MCF 10A (cell line): Measurements from ENCODE around the gene TMEM229A. TPM values are rescaled to one million over a fixed set of nuclear protein-coding genes. Genes with fewer than 3 reads are reported as not detected.

ENCODE experiments used
- BruUV-seq: library from RNA; stranded (reverse); fragments of 400-500 nt; replicated peaks from 2 replicates; lab custom pipeline; 2021; lab: Mats Ljungman, UMichigan
- CTCF ChIA-PET: fragments of 300-600 bp; sonication (Branson Sonifier 250); formaldehyde crosslinking; extraction: SDS; loops from one replicate; lab custom pipeline; 2021; ENCODE audit warnings: antibody characterized with exemption, inconsistent platforms; lab: Yijun Ruan, JAX
- POLR2A ChIA-PET: fragments of 300-600, 350-650 bp; sonication (Branson Sonifier 250); formaldehyde crosslinking; extraction: SDS; loops from one replicate; lab custom pipeline; 2020; ENCODE audit warnings: antibody characterized with exemption, inconsistent platforms; lab: Yijun Ruan, JAX
- DNase-seq: peaks from one replicate; pipeline ENCODE4 v3.0.0-alpha.2; 2018; ENCODE audit not compliant: unreplicated experiment
- H3K27ac Mint-ChIP-seq: one replicate; pipeline ENCODE4 v1.8.0; 2022; ENCODE audit warnings: mild to moderate bottlenecking, low read depth, mixed read lengths; ENCODE audit not compliant: unreplicated experiment
- H3K27me3 Mint-ChIP-seq: one replicate; pipeline ENCODE4 v1.8.0; 2022; ENCODE audit warnings: mixed read lengths; ENCODE audit not compliant: insufficient read depth, unreplicated experiment
- H3K36me3 Mint-ChIP-seq: one replicate; pipeline ENCODE4 v1.8.0; 2022; ENCODE audit warnings: mild to moderate bottlenecking, moderate library complexity, mixed read lengths; ENCODE audit not compliant: insufficient read depth, unreplicated experiment
- H3K4me1 Mint-ChIP-seq: one replicate; pipeline ENCODE4 v1.8.0; 2022; ENCODE audit warnings: mixed read lengths; ENCODE audit not compliant: insufficient read depth, unreplicated experiment
- H3K4me3 Mint-ChIP-seq: one replicate; pipeline ENCODE4 v1.8.0; 2022; ENCODE audit warnings: mild to moderate bottlenecking, moderate library complexity, mixed read lengths; ENCODE audit not compliant: unreplicated experiment
- H3K9me3 Mint-ChIP-seq: one replicate; pipeline ENCODE4 v1.8.0; 2022; ENCODE audit warnings: mixed read lengths; ENCODE audit not compliant: unreplicated experiment
- intact Hi-C: fragments of 100-400 bp; cut with micrococcal nuclease; formaldehyde crosslinking; loops from 2 replicates; pipeline ENCODE4 v1.14.1; 2022
- total RNA-seq: library from RNA; stranded (reverse); gene quantifications from 2 replicates; pipeline ENCODE4 v1.2.3, GENCODE V29; 2022
- TF ChIP-seq, protein P1 (sequence below): fragments of 200-600 bp; IDR thresholded peaks from one replicate; pipeline ENCODE4 v1.8.0; 2022; ENCODE audit warnings: antibody characterized with exemption, mild to moderate bottlenecking; ENCODE audit not compliant: unreplicated experiment

TMEM229A gene
- total RNA-seq, 1 experiment from 2014 or later = not detected

DNA sequence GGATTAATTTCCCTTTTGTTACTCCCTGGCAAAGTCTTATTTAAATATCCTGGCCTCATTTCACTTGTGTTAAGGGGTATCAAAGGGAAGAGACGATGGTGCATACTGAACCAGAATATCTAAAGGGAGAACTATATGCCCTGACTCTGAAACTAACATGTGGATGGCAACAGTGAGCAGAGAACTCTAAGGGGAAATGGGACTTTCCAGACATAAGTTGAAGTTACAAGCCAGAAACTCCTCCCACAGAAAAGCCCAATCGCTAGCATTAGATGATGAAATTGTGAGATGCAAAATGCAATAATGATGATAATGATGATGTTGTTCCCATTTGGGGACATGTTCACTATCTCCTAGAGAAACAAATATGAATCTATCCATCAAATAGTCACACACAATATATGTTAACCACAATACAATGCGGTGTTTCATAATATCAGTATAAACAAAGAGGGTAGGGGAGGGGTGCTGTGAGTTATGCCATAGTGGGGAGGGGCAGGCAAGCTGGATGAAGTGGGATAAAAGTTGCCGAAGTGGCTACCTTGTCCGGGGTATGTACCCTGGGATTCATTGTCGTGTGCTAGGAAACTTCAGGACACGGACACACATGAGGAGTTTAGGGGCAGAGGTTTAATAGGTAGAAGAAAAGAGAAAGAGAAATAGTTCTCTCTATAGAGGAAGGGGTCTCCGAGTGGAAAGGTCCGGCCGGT is 37.1 kb downstream of the TMEM229A start:
- Mint-ChIP-seq H3K36me3 (no peaks in the 10 kb centered on the region), H3K27ac (no peak overlapping the region), H3K27me3 (no peaks in the 10 kb centered on the region), H3K9me3 (no peaks in the 10 kb centered on the region), H3K4me1 (peaks cover 12% of the 10 kb centered on the region), H3K4me3 (no peak overlapping the region)
- TF ChIP-seq, protein P1, sequence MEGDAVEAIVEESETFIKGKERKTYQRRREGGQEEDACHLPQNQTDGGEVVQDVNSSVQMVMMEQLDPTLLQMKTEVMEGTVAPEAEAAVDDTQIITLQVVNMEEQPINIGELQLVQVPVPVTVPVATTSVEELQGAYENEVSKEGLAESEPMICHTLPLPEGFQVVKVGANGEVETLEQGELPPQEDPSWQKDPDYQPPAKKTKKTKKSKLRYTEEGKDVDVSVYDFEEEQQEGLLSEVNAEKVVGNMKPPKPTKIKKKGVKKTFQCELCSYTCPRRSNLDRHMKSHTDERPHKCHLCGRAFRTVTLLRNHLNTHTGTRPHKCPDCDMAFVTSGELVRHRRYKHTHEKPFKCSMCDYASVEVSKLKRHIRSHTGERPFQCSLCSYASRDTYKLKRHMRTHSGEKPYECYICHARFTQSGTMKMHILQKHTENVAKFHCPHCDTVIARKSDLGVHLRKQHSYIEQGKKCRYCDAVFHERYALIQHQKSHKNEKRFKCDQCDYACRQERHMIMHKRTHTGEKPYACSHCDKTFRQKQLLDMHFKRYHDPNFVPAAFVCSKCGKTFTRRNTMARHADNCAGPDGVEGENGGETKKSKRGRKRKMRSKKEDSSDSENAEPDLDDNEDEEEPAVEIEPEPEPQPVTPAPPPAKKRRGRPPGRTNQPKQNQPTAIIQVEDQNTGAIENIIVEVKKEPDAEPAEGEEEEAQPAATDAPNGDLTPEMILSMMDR = no peak
- CTCF ChIA-PET = interaction anchor here (0.5 to 0.7 kb wide), 3 partner anchors 19 to 88 kb away, joined by 3 to 4 read pairs (median 3); no protein-coding TSS in a partner anchor
- no TSS peak for BruUV-seq
- intact Hi-C loops = no loop called here
- POLR2A ChIA-PET = no interaction called here
- no peak for DNase-seq

DNA sequence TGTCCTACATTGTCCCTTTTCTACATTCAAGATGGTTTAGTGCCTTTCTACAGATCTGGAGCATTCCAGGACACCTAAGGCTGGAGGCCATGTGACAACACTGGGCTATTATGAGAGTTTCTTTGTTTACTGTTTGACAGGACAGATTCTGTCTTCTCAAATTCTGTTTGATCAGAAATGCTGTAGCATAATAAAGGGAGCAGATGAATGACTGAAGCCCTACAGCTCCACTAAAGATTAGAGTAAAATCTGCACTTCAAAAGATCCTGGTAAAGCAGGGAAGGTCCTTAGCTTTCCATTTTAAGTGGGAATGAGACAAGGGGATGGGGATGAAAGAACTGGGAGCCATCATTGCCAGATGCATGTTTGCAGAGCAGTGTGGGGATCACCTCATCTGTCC is 38.4 kb downstream of the TMEM229A start:
- Mint-ChIP-seq H3K36me3 (no peaks in the 10 kb centered on the region), H3K27me3 (no peaks in the 10 kb centered on the region), H3K4me1 (peaks cover 9% of the 10 kb centered on the region), H3K4me3 (no peak overlapping the region), H3K27ac (no peak overlapping the region), H3K9me3 (peaks cover 5% of the 10 kb centered on the region)
- DNase-seq = no peak
- POLR2A ChIA-PET = no interaction called here
- TF ChIP-seq, protein P1 = no peak
- intact Hi-C loops = no loop called here
- CTCF ChIA-PET = no interaction called here
- BruUV-seq = no TSS peak

DNA sequence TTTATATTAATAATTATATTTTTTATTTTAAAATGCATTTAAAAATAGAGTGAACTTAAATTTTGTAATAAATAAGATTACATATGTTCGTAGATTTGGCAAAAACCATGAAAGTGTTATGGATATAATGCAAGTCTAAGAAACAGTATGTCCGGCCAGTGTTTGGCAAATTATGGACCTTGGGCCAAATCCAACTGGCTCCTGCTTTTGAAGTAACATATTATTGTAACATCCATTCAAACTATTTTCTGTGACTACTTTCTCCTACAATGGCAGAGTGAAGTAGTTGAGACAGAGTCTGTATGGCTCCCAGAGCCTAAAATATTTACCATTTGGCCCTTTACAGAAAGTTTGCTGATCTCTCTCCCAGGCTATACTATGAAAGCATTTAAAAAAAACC is 38.9 kb downstream of the TMEM229A start:
- H3K4me1 Mint-ChIP-seq = peaks cover 4% of the 10 kb centered on the region
- POLR2A ChIA-PET = no interaction called here
- TF ChIP-seq, protein P1 = no peak
- CTCF ChIA-PET = no interaction called here
- no peak for DNase-seq
- no peaks in the 10 kb centered on the region for H3K27me3 Mint-ChIP-seq
- no peak overlapping the region for H3K27ac Mint-ChIP-seq
- intact Hi-C loops = no loop called here
- H3K9me3 Mint-ChIP-seq = peaks cover 5% of the 10 kb centered on the region
- H3K36me3 Mint-ChIP-seq = no peaks in the 10 kb centered on the region
- BruUV-seq = no TSS peak
- H3K4me3 Mint-ChIP-seq = no peak overlapping the region

DNA sequence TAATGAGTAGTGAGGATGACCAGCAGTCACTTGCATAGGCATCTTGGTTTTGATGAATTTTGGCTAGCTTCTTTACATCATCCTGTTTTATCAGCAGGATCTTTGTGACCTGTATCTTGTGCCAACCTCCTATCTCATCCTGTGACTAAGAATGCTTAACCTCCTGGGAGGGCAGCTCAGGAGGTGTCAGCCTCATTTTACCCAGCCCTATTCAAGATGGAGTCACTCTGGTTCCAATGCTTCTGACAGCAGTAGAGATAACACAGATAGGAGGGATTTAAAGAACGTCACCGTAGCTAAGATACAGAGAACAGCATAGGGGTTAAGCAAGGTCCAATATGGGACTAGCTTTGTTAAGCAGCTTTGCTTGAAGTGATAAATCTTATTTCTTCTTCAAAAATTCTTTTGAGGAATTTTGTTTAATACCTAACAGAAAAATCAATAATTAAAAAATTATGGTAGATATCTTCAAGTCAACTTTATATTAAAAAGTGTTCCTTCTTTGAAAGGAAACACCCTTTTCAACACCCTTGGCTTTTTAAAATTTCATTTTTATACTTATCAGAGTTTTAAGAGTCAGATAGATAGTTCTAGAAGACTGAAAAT is 39.9 kb downstream of the TMEM229A start:
- TF ChIP-seq, protein P1 = no peak
- H3K4me1 Mint-ChIP-seq = no peaks in the 10 kb centered on the region
- no peaks in the 10 kb centered on the region for H3K27me3 Mint-ChIP-seq
- ChIA-PET CTCF (no interaction called here), POLR2A (no interaction called here)
- no TSS peak for BruUV-seq
- peaks cover 5% of the 10 kb centered on the region for H3K9me3 Mint-ChIP-seq
- no peak overlapping the region for H3K4me3 Mint-ChIP-seq
- intact Hi-C loops = no loop called here
- no peak for DNase-seq
- no peak overlapping the region for H3K27ac Mint-ChIP-seq
- H3K36me3 Mint-ChIP-seq = no peaks in the 10 kb centered on the region
